Loucy (cell line): ENCODE results near the gene ADGRG1.

Experiments used
- H2AFZ ChIP-seq: fragments of 200-600 bp; sonication (generic); 2 replicates; pipeline ENCODE4 v1.6.0; 2016; ENCODE audit warnings: antibody characterized with exemption, mild to moderate bottlenecking, low read length, moderate library complexity
- H3F3A ChIP-seq: fragments of 200-600 bp; 2 replicates; pipeline ENCODE4 v1.6.0; 2016; ENCODE audit warnings: antibody characterized with exemption, low read depth, mild to moderate bottlenecking
- H3K27me3 ChIP-seq: fragments of 200-600 bp; sonication (generic); 2 replicates; pipeline ENCODE4 v1.6.1; 2014; ENCODE audit warnings: low read length, mild to moderate bottlenecking; ENCODE audit not compliant: insufficient read depth, poor library complexity, severe bottlenecking
- H3K36me3 ChIP-seq: fragments of 200-600 bp; sonication (generic); 2 replicates; pipeline ENCODE4 v1.6.1; 2016; ENCODE audit warnings: low read length; ENCODE audit not compliant: insufficient read depth
- H3K4me1 ChIP-seq: fragments of 200-600 bp; sonication (generic); 2 replicates; pipeline ENCODE4 v1.5.1; 2014; ENCODE audit warnings: low read length, mild to moderate bottlenecking; ENCODE audit not compliant: insufficient read depth, poor library complexity, severe bottlenecking
- H3K4me2 ChIP-seq: fragments of 200-600 bp; sonication (generic); 2 replicates; pipeline ENCODE4 v1.6.0; 2014; ENCODE audit warnings: antibody characterized with exemption, low read length, low read depth, mild to moderate bottlenecking; ENCODE audit not compliant: poor library complexity, severe bottlenecking
- H3K4me3 ChIP-seq: fragments of 200-600 bp; sonication (generic); 2 replicates; pipeline ENCODE4 v1.5.1; 2014; ENCODE audit warnings: low read length, mild to moderate bottlenecking, mixed read lengths; ENCODE audit not compliant: poor library complexity, severe bottlenecking
- H3K79me2 ChIP-seq: fragments of 200-600 bp; sonication (generic); 2 replicates; pipeline ENCODE4 v1.6.1; 2014; ENCODE audit warnings: low read length; ENCODE audit not compliant: insufficient read depth
- H3K9ac ChIP-seq: fragments of 200-600 bp; sonication (generic); 2 replicates; pipeline ENCODE4 v1.6.0; 2014; ENCODE audit warnings: mild to moderate bottlenecking, low read depth, low read length, moderate library complexity; ENCODE audit not compliant: poor library complexity, severe bottlenecking
- H3K9me2 ChIP-seq: fragments of 200-600 bp; sonication (generic); replicated peaks from 2 replicates; pipeline ENCODE4 v1.6.1; 2016; ENCODE audit warnings: low read depth, low read length, mixed read lengths
- H3K9me3 ChIP-seq: fragments of 200-600 bp; sonication (generic); 2 replicates; pipeline ENCODE4 v1.6.1; 2014; ENCODE audit warnings: mild to moderate bottlenecking, antibody characterized with exemption, low read length, low read depth; ENCODE audit not compliant: insufficient read depth
- H4K20me1 ChIP-seq: fragments of 200-600 bp; sonication (generic); 2 replicates; pipeline ENCODE4 v1.6.0; 2014; ENCODE audit warnings: antibody characterized with exemption, low read length, mild to moderate bottlenecking; ENCODE audit not compliant: insufficient read depth, poor library complexity, severe bottlenecking
- CTCF ChIP-seq: fragments of 200-600 bp; sonication (generic); conservative IDR thresholded peaks from 2 replicates; pipeline ENCODE4 v1.5.1; 2014; ENCODE audit warnings: mild to moderate bottlenecking, antibody characterized with exemption, low read length
- EZH2phosphoT487 ChIP-seq: fragments of 200-600 bp; IDR thresholded peaks from 2 replicates; pipeline ENCODE4 v1.6.1; 2018; ENCODE audit warnings: antibody characterized with exemption, mild to moderate bottlenecking, moderate library complexity, borderline replicate concordance

Gene ADGRG1

GRCh38 chr16:57704905-57705852, 76.7 kb downstream of the ADGRG1 start:
- no peaks in the 10 kb centered on the region for H4K20me1 ChIP-seq
- no peaks in the 10 kb centered on the region for H3K9me2 ChIP-seq
- no peak overlapping the region for H3K9ac ChIP-seq
- H3K79me2 ChIP-seq: no peaks in the 10 kb centered on the region
- H3K9me3 ChIP-seq: no peaks in the 10 kb centered on the region
- H3K4me3 ChIP-seq: no peak overlapping the region
- H3F3A ChIP-seq: no peaks in the 10 kb centered on the region
- no peak overlapping the region for H3K4me2 ChIP-seq
- H3K27me3 ChIP-seq: no peaks in the 10 kb centered on the region
- peaks cover 16% of the 10 kb centered on the region for H3K4me1 ChIP-seq
- no peak for TF ChIP-seq EZH2phosphoT487
- no peaks in the 10 kb centered on the region for H3K36me3 ChIP-seq
- no peak overlapping the region for H2AFZ ChIP-seq

- Histone ChIP-seq H3K4me2 (no peak overlapping the region), H3K9me3 (no peaks in the 10 kb centered on the region), H3K4me3 (no peak overlapping the region), H3K79me2 (no peaks in the 10 kb centered on the region), H3K4me1 (peaks cover 4% of the 10 kb centered on the region), H2AFZ (no peak overlapping the region), H3K9ac (no peak overlapping the region), H3K9me2 (no peaks in the 10 kb centered on the region), H3K36me3 (no peaks in the 10 kb centered on the region), H4K20me1 (no peaks in the 10 kb centered on the region), H3F3A (no peaks in the 10 kb centered on the region), H3K27me3 (no peaks in the 10 kb centered on the region)
- no peak for TF ChIP-seq EZH2phosphoT487
- no peak for TF ChIP-seq CTCF
Observed at GRCh38 chr16:57706717-57707116, 78.3 kb downstream of the ADGRG1 start.

- H2AFZ ChIP-seq: no peak overlapping the region
- H3K27me3 ChIP-seq: no peaks in the 10 kb centered on the region
- H3K9me3 ChIP-seq: no peaks in the 10 kb centered on the region
- H3K9me2 ChIP-seq: no peaks in the 10 kb centered on the region
- TF ChIP-seq CTCF (no peak), EZH2phosphoT487 (no peak)
- H3K4me3 ChIP-seq: no peak overlapping the region
- no peaks in the 10 kb centered on the region for H3F3A ChIP-seq
- no peaks in the 10 kb centered on the region for H3K36me3 ChIP-seq
- no peaks in the 10 kb centered on the region for H3K79me2 ChIP-seq
- H4K20me1 ChIP-seq: no peaks in the 10 kb centered on the region
- H3K9ac ChIP-seq: no peak overlapping the region
- peaks cover 4% of the 10 kb centered on the region for H3K4me1 ChIP-seq
- H3K4me2 ChIP-seq: no peak overlapping the region
Observed at GRCh38 chr16:57707331-57707730, 78.9 kb downstream of the ADGRG1 start.
